ENCODE results near the gene ICA1.

The ICA1 gene

DNA sequence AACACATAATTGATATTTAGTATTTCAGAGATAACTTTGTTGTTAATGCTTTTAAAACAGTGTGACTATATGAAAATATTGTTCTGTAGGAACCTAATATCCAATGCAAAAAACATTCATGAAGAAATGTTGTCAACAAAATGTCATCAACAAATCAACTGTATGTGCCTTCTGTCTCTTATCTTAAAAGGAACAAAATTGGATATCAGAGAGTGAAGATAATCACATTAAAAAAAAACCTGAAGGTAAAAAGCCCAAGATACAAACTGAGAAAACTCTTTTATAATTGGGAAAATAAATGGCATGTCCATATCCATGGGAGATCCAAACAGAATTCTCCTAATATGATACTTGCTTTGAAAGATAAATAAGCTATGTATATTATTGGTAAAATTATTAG, 33.9 kb downstream of the ICA1 start:
- ChIA-PET POLR2A (no interaction called here), CTCF (no interaction called here)
- no peaks in the 10 kb centered on the region for H3K4me1 ChIP-seq (ENCODE audit: control insufficient read depth, insufficient read depth, low read length)
- H3K36me3 ChIP-seq (ENCODE audit: control insufficient read depth in 2 of 2, insufficient read depth in 1 of 2, low read length in 2 of 2), result no peaks in the 10 kb centered on the region; a peak in 1 of 3 replicates
- H3K4me3 ChIP-seq (ENCODE audit: low read depth, low read length), result no peak overlapping the region
- H3K9me3 ChIP-seq (ENCODE audit: control insufficient read depth, insufficient read depth, low read depth, low read length), result no peaks in the 10 kb centered on the region
- no peak for TF ChIP-seq ZNF404 (tag by site-specific recombination; IDR thresholded peaks at IDR 0.05)
- no peak for TF ChIP-seq ZBTB44 (tag by site-specific recombination; IDR thresholded peaks at IDR 0.05)
- TF ChIP-seq ZNF48 (tag by site-specific recombination; IDR thresholded peaks at IDR 0.05), result no peak
- TF ChIP-seq ZNF26 (tag by site-specific recombination; IDR thresholded peaks at IDR 0.05), result no peak
- TF ChIP-seq ZIC2 (tag by site-specific recombination; IDR thresholded peaks at IDR 0.05), result no peak
- no peak for TF ChIP-seq ZNF19 (tag by site-specific recombination; IDR thresholded peaks at IDR 0.05; ENCODE audit: low read depth)
- no peak for TF ChIP-seq ZNF544 (tag by site-specific recombination; IDR thresholded peaks at IDR 0.05)
- TF ChIP-seq BCL6B (tag by site-specific recombination; IDR thresholded peaks at IDR 0.05), result no peak
- no peak for TF ChIP-seq ZNF398 (tag by site-specific recombination; IDR thresholded peaks at IDR 0.05)
- no peak for TF ChIP-seq ZBTB7A (tag by site-specific recombination; IDR thresholded peaks at IDR 0.05; ENCODE audit: low read depth)
- TF ChIP-seq ZNF311 (tag by site-specific recombination; IDR thresholded peaks at IDR 0.05; ENCODE audit: borderline replicate concordance), result no peak
- TF ChIP-seq, protein P1, sequence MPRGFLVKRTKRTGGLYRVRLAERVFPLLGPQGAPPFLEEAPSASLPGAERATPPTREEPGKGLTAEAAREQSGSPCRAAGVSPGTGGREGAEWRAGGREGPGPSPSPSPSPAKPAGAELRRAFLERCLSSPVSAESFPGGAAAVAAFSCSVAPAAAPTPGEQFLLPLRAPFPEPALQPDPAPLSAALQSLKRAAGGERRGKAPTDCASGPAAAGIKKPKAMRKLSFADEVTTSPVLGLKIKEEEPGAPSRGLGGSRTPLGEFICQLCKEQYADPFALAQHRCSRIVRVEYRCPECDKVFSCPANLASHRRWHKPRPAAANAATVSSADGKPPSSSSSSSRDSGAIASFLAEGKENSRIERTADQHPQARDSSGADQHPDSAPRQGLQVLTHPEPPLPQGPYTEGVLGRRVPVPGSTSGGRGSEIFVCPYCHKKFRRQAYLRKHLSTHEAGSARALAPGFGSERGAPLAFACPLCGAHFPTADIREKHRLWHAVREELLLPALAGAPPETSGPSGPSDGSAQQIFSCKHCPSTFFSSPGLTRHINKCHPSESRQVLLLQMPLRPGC (tag by site-specific recombination; IDR thresholded peaks at IDR 0.05), result no peak
- TF ChIP-seq HOXA7 (CRISPR knock-in tag; IDR thresholded peaks at IDR 0.05; ENCODE audit: borderline replicate concordance), result no peak
- no peak overlapping the region for H3K27ac ChIP-seq (ENCODE audit: extremely low read depth, low read depth, low read length)

GRCh38 chr7:8227261-8227660, 34.7 kb downstream of the ICA1 start:
- H3K4me3 ChIP-seq (ENCODE audit: low read depth, low read length), result no peak overlapping the region
- POLR2A ChIA-PET, result no interaction called here
- CTCF ChIA-PET, result no interaction called here
- H3K27ac ChIP-seq (ENCODE audit: extremely low read depth, low read depth, low read length), result no peak overlapping the region
- H3K4me1 ChIP-seq (ENCODE audit: control insufficient read depth, insufficient read depth, low read length), result no peaks in the 10 kb centered on the region
- no peaks in the 10 kb centered on the region; a peak in 1 of 3 replicates for H3K36me3 ChIP-seq (ENCODE audit: control insufficient read depth in 2 of 2, insufficient read depth in 1 of 2, low read length in 2 of 2)
- H3K9me3 ChIP-seq (ENCODE audit: control insufficient read depth, insufficient read depth, low read depth, low read length), result no peaks in the 10 kb centered on the region
- TF ChIP-seq, protein P2, sequence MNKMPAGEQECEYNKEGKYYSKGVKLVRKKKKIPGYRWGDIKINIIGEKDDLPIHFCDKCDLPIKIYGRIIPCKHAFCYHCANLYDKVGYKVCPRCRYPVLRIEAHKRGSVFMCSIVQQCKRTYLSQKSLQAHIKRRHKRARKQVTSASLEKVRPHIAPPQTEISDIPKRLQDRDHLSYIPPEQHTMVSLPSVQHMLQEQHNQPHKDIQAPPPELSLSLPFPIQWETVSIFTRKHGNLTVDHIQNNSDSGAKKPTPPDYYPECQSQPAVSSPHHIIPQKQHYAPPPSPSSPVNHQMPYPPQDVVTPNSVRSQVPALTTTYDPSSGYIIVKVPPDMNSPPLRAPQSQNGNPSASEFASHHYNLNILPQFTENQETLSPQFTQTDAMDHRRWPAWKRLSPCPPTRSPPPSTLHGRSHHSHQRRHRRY (tag by site-specific recombination; IDR thresholded peaks at IDR 0.05), result no peak
- TF ChIP-seq, protein P3, sequence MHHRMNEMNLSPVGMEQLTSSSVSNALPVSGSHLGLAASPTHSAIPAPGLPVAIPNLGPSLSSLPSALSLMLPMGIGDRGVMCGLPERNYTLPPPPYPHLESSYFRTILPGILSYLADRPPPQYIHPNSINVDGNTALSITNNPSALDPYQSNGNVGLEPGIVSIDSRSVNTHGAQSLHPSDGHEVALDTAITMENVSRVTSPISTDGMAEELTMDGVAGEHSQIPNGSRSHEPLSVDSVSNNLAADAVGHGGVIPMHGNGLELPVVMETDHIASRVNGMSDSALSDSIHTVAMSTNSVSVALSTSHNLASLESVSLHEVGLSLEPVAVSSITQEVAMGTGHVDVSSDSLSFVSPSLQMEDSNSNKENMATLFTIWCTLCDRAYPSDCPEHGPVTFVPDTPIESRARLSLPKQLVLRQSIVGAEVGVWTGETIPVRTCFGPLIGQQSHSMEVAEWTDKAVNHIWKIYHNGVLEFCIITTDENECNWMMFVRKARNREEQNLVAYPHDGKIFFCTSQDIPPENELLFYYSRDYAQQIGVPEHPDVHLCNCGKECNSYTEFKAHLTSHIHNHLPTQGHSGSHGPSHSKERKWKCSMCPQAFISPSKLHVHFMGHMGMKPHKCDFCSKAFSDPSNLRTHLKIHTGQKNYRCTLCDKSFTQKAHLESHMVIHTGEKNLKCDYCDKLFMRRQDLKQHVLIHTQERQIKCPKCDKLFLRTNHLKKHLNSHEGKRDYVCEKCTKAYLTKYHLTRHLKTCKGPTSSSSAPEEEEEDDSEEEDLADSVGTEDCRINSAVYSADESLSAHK (tag by site-specific recombination; IDR thresholded peaks at IDR 0.05), result no peak
- TF ChIP-seq, protein P4, sequence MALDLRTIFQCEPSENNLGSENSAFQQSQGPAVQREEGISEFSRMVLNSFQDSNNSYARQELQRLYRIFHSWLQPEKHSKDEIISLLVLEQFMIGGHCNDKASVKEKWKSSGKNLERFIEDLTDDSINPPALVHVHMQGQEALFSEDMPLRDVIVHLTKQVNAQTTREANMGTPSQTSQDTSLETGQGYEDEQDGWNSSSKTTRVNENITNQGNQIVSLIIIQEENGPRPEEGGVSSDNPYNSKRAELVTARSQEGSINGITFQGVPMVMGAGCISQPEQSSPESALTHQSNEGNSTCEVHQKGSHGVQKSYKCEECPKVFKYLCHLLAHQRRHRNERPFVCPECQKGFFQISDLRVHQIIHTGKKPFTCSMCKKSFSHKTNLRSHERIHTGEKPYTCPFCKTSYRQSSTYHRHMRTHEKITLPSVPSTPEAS (tag by site-specific recombination; IDR thresholded peaks at IDR 0.05), result no peak
- TF ChIP-seq, protein P5, sequence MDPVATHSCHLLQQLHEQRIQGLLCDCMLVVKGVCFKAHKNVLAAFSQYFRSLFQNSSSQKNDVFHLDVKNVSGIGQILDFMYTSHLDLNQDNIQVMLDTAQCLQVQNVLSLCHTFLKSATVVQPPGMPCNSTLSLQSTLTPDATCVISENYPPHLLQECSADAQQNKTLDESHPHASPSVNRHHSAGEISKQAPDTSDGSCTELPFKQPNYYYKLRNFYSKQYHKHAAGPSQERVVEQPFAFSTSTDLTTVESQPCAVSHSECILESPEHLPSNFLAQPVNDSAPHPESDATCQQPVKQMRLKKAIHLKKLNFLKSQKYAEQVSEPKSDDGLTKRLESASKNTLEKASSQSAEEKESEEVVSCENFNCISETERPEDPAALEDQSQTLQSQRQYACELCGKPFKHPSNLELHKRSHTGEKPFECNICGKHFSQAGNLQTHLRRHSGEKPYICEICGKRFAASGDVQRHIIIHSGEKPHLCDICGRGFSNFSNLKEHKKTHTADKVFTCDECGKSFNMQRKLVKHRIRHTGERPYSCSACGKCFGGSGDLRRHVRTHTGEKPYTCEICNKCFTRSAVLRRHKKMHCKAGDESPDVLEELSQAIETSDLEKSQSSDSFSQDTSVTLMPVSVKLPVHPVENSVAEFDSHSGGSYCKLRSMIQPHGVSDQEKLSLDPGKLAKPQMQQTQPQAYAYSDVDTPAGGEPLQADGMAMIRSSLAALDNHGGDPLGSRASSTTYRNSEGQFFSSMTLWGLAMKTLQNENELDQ (tag by site-specific recombination; IDR thresholded peaks at IDR 0.05; ENCODE audit: low read depth), result no peak
- TF ChIP-seq ZNF423 (tag by site-specific recombination; IDR thresholded peaks at IDR 0.05) (no peak), ZNF16 (tag by site-specific recombination; IDR thresholded peaks at IDR 0.05; ENCODE audit: low read depth) (no peak)

Measured in HEK293 (cell line).